ENCODE measurements around the gene AKT1S1. TPM values are rescaled to one million over a fixed set of nuclear protein-coding genes. Genes with fewer than 3 reads are reported as not detected.
"Not testable (repeated sequence)": the region's sequence is repeated elsewhere in the genome, so short reads cannot be mapped to it uniquely, and the experiment has no call there.

Gene AKT1S1
- total RNA-seq, 1 experiment from 2014 or later, result 12.8 TPM

DNA sequence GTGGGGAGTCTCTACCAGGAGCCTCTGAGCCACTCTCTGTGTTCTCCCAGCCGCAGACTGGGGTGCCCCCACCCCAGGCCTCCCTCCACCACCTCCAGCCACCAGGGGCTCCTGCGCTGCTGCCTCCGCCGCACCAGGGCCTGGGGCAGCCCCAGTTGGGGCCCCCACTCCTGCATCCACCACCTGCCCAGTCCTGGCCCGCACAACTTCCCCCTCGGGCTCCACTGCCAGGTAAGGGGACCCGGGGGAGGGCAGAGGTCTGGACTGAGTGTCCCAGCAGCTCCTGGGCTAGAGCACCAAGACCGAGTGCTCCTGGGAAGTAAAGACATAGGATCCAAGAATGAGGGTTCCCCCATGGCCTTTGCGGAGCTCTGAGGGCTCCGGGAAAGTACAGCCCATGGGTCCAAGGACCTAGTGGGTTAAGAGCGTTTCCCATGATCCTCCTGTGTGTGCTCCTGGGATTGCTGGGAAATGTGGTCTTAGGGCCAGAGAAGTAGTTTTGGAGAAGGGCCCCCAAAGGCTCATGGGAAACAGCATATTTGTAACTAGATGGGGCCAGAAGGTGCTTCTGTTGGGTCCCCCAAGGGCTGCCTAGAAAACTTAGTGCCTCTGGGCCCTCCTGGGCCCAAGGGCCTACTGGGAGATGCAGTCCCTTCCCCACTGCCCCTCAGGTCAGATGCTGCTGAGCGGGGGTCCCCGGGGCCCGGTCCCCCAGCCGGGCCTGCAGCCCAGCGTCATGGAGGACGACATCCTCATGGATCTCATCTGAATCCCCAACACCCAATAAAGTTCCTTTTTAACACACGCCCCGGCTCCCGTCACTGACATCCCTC, 40.8 kb downstream of the AKT1S1 start:
- DNase-seq (ENCODE audit: low spot score), result no peak

DNA sequence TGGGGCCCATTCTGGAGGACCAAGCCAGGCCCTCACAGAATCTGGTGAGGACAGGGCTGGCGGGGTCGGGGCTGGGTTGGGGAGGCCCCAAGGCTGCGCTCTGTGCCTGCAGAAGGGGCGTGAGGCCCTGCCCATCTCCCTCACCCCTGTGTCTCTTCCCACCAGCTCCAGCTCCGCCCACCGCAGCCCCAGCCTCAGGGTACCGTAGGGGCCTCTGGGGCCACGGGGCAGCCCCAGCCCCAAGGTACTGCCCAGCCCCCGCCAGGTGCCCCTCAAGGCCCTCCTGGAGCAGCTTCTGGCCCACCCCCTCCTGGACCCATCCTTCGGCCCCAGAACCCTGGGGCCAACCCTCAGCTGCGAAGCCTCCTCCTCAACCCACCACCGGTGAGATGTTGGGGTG, 41.6 kb downstream of the AKT1S1 start:
- DNase-seq (ENCODE audit: low spot score), result no peak

DNA sequence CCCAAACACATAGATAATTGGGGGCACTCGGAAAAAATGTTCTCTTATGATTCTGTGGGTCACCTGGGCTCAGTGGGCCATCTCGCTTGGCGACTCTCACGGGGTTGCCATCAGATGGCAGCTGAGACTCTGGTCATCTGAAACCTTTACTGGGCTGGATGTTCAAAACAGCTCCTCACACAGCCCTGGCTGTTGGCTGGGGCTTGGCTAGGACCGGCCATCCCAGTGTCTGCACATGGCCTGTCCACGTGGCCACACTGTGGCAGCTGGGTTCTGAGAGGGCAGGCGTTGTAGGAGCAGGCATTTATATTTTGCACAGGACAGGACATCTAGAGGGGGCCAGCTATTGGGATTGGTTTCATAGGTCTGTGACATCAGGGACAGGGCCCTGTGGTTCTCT, 43.6 kb downstream of the AKT1S1 start:
- DNase-seq (ENCODE audit: low spot score), result no peak

DNA sequence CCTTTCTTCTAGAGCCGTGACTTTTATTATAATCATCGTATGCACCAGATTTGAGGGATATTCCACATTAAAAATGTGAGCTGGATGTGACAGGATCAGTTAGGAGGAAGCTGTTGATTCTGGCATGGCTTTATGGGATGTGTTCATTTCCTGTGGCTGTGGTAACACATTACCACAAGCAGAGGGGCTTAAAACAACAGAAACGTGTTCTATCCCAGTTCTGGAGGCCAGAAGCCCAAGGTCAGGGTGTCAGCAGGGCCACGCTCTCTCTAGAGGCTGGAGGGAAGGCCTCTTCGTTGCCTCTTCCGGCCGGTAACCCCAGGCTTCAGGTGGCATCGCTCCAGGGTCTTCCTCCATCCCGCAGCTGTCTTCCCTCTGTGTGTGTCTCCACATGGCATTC, 44.6 kb downstream of the AKT1S1 start:
- DNase-seq (ENCODE audit: low spot score), result no peak

DNA sequence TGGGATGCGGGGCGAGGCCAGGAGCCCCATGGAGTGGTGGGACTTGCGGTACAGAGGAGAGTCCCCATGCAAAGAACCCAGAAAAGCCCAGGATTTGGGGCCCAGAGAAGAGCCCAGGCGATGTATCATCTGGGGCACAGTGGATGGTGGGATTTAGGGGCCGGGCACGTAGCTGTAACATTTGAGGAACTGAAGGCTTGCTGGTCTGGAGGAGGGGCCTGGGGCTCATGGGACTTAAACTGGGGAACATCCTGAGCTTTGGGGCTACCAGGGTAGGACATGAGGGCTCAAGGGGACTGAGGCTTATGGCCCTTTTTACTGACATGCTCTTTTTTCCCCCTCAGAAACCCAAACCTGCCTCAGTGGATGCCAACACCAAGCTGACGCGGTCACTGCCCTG, 45.6 kb downstream of the AKT1S1 start:
- no peak for DNase-seq (ENCODE audit: low spot score)

DNA sequence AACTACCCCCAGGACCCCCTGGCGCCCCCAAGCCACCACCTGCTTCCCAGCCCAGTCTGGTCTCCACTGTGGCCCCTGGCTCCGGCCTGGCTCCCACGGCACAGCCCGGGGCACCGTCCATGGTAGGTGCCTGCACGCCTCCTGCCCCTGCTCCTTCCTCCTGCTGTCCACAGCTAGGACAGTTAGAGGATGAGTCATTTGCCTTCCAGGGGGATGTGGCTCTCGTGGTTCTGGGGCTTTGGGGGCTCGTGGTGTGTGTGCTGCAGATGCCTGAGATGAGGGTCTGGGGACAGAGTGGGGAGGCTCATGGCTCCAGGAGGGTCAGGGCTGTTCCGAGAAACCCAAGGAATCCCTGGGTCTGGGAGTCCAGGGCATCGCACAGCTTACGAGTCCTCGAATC, 46.4 kb downstream of the AKT1S1 start:
- no peak for DNase-seq (ENCODE audit: low spot score)

DNA sequence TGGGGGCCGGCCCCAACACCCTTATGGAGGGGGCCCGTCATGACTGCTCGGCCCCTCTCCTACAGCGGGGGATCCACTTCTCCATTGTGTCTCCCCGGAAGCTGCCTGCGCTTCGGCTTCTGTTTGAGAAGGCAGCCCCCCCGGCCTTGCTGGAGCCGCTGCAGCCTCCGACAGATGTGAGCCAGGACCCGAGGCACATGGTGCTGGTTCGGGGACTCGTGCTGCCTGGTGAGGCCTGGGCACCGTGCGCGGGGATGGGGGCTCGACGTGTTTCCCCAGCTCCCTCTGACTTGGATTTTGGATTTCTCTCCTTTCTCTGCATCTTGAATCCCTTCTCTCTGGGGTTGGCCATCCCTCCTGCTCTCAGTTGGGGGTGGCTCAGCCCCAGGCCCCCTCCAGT, 47.4 kb downstream of the AKT1S1 start:
- DNase-seq (ENCODE audit: low spot score), result no peak

DNA sequence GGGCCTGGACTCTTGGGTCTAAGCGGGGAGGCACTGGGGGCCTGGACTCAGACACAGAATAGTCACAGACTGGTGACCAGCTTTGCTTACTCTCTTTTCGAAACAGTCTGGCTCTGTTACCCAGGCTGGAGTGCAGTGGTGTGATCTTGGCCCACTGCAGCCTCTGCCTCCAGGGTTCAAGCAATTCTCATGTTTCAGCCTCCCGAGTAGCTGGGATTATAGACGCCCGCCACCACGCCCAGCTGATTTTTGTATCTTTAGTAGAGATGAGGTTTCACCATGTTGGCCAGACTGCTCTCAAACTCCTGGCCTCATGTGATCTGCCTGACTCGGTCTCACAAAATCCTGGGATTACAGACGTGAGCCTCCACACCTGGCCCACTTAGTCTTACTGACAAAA, 48.0 kb downstream of the AKT1S1 start:
- no peak for DNase-seq (ENCODE audit: low spot score)

DNA sequence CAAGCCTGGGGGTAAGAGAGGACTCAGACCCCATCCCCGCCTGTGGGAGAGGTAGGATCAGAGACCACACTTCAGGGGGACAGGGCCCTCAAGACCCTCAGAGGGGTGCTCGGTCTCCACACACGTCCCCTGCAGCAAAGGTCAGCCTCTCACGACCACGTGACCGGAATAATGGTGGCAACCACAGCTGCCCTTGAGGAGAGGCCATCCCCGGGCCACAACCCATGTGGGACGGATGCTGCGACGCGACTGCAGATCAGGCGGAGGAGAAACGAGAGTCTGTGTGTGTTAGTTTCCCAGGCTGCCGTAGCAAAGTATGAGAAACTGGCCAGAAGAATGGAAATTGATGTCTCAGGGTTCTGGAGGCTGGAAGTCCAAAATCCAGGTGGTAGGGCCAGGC, 50.1 kb downstream of the AKT1S1 start:
- DNase-seq (ENCODE audit: low spot score), result no peak

DNA sequence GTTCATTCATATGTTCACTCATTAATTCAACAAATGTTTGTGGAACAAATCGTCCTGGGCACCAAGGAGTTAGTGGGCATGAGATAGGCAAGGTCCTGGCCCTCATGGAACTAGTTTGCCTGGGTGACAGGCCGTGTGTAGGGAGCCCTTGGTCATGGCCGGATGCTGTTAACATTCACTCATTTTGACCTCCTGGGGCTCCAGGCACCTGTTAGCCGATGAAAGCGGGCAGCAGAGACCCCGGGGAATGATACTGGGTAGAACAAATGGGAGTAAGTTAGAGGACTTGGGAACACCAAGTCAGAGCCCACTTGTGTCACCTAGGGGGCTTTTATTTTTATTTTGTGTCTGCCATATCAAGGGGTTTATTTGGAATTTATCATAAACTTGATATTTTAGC, 52.5 kb downstream of the AKT1S1 start:
- DNase-seq (ENCODE audit: low spot score), result no peak

DNA sequence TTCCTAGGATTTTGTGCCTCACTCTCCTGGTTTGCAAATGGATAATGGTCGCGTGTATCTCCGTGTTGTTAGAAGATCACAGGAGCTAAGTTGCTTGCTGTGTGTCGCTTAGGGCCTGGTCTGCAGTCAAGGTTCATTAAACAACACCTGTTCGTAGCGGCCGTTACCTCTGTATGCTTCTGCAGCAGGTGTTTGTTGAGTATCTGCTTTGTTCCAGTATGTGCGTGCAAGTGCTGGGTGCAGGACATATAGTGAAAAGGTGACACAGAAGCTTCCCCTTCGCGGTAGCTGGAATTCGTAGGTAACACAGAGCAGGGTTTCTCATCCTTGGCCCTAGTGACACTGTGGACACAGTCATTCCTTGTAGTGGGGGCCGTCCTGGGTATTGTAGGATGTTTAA, 53.7 kb downstream of the AKT1S1 start:
- no peak for DNase-seq (ENCODE audit: low spot score)

DNA sequence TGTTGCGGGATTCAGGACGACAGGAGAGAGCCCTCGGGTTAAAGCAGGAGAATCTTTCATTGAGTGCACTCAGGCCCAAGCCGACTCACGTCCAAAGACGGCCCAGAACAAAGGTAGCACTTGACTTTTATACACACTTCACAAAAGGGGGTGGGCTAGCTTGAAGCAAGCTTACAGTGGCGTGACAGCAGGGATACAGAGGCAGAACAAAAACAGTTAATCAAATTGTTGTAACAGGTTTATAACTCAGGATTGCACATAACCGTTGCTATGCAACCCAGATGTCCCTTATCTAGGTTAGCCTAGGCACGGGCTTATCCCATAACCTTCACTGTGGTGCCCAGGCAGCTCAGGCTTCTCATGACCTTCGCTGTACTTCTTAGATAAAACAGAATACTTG, 57.0 kb downstream of the AKT1S1 start:
- DNase-seq (ENCODE audit: low spot score), result no peak

DNA sequence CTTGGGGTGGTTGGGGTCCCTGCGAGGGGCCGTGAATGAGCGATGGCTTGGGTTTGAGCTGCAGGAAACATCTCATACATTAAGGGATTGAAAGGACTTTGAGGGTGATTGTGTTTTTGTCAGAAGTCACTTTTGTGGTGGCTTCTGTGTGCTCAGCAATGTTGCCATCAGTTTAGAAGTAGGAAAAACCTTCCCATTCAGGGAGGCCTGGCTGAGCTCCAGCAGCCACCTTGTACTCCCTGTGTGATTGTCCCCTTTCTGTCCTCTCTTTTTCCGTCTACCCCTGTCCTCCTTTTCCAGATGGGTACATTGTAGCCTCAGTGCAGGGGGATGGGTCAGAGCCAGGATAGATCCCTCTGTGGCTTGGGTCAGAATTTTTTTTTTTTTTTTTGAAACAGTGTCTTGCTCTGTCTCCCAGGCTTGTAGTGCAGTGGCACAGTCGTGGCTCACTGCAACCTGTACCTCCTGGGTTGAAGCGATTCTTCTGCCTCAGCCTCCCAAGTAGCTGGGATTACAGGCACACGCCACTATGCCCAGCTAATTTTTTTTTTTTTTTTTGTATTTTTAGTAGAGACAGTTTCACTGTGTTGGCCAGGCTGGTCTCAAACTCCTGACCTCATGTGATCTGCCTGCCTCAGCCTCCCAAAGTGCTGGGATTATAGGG, 57.6 kb downstream of the AKT1S1 start:
- not testable (repeated sequence) for DNase-seq (ENCODE audit: low spot score)

Other genes with a start within 250 kb of the AKT1S1 start
- gene RRAS, start 237.2 kb downstream of the AKT1S1 start, total RNA-seq (2014; rRNA removed; shearing (Covaris generic)), result 21.5 and 22.7 TPM in 2 replicates
- gene SCAF1, start 235.1 kb downstream of the AKT1S1 start, total RNA-seq (2014; rRNA removed; shearing (Covaris generic)), result 13.9 and 17.5 TPM in 2 replicates
- 123 and 133 TPM in 2 replicates for gene IRF3, start 211.5 kb downstream of the AKT1S1 start, total RNA-seq (2014; rRNA removed; shearing (Covaris generic))
- gene BCL2L12, start 211.4 kb downstream of the AKT1S1 start, total RNA-seq (2014; rRNA removed; shearing (Covaris generic)), result 9.0 and 14.8 TPM in 2 replicates
- 629 and 716 TPM in 2 replicates for gene PRMT1, start 200.1 kb downstream of the AKT1S1 start, total RNA-seq (2014; rRNA removed; shearing (Covaris generic))
- gene ADM5, start 187.8 kb downstream of the AKT1S1 start, total RNA-seq (2014; rRNA removed; shearing (Covaris generic)), result 0.08 and 1.4 TPM in 2 replicates
- 1.6 and 2.6 TPM in 2 replicates for gene CPT1C, start 186.2 kb downstream of the AKT1S1 start, total RNA-seq (2014; rRNA removed; shearing (Covaris generic))
- not detected in 2 replicates for gene TSKS, start 114.0 kb downstream of the AKT1S1 start, total RNA-seq (2014; rRNA removed; shearing (Covaris generic))
- 55.5 and 61.1 TPM in 2 replicates for gene AP2A1, start 110.4 kb downstream of the AKT1S1 start, total RNA-seq (2014; rRNA removed; shearing (Covaris generic))
- gene FUZ, start 64.1 kb downstream of the AKT1S1 start, total RNA-seq (2014; rRNA removed; shearing (Covaris generic)), result 26.2 and 31.7 TPM in 2 replicates
- 16.1 TPM in 2 replicates for gene MED25, start 59.1 kb downstream of the AKT1S1 start, total RNA-seq (2014; rRNA removed; shearing (Covaris generic))
- 99.9 and 101 TPM in 2 replicates for gene PTOV1, start 26.2 kb downstream of the AKT1S1 start, total RNA-seq (2014; rRNA removed; shearing (Covaris generic))
- gene PNKP, start 9.8 kb downstream of the AKT1S1 start, total RNA-seq (2014; rRNA removed; shearing (Covaris generic)), result 20.5 and 22.7 TPM in 2 replicates
- gene TBC1D17, start 347 bp upstream of the AKT1S1 start, total RNA-seq (2014; rRNA removed; shearing (Covaris generic)), result 2.6 and 6.8 TPM in 2 replicates
- 0.15 TPM in 1 of 2 replicates, not detected in the other for gene IL4I1, start 19.5 kb upstream of the AKT1S1 start, total RNA-seq (2014; rRNA removed; shearing (Covaris generic))
- gene ATF5, start 51.9 kb upstream of the AKT1S1 start, total RNA-seq (2014; rRNA removed; shearing (Covaris generic)), result 16.0 and 19.0 TPM in 2 replicates
- 52.1 and 62.4 TPM in 2 replicates for gene NUP62, start 52.1 kb upstream of the AKT1S1 start, total RNA-seq (2014; rRNA removed; shearing (Covaris generic))
- not detected in 2 replicates for gene SIGLEC11, start 83.8 kb upstream of the AKT1S1 start, total RNA-seq (2014; rRNA removed; shearing (Covaris generic))
- 32.5 and 35.6 TPM in 2 replicates for gene VRK3, start 148.0 kb upstream of the AKT1S1 start, total RNA-seq (2014; rRNA removed; shearing (Covaris generic))
- gene ZNF473, start 148.7 kb upstream of the AKT1S1 start, total RNA-seq (2014; rRNA removed; shearing (Covaris generic)), result 15.8 and 17.4 TPM in 2 replicates